Measurements from ENCODE around the gene ATP5F1A.

The ATP5F1A gene

DNA sequence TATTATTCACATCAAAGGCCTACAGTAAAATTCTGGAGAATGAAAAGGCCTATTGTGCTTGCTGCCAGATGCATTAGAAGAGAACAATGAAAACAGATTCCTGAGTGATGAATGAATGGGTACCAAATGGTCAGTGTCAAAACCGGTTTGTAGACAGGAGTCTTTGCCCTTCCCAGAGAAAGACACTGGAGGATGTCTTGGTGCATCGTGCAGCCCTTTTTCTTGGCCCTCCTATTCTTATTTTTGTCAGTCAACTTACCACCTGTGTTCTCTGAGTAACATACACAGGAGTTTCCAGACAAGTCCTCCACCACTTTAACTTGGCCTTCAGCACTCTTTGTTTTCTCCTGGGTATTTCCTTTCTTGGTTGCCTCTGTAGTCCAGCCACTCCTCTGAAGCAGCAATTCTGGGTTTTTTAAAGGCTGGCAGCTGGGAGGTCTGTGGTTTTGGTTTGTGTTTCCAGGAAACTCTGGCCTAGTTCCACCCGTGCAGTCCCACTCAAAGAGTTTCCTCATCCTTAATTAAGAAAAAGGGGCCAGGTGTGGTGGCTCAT is 55.4 kb downstream of the ATP5F1A start:
- DNase-seq = no peak

DNA sequence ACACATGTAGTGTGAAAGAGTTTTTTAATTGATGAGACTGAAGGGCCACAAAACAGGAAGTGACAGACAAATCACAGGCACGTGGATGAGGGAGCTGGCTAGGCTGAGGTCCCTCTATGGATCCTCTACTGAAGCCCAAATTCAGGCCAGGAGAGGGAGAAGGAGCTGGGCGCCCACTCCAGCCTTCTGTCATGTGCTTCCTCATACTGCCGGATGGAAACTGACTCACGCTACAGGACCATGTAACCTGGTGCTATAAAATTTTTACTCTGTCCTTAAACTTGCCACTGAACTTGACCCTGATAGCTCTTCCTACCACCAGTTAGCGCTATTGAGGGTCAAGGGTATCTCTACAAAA is 57.4 kb downstream of the ATP5F1A start:
- no peak for DNase-seq

DNA sequence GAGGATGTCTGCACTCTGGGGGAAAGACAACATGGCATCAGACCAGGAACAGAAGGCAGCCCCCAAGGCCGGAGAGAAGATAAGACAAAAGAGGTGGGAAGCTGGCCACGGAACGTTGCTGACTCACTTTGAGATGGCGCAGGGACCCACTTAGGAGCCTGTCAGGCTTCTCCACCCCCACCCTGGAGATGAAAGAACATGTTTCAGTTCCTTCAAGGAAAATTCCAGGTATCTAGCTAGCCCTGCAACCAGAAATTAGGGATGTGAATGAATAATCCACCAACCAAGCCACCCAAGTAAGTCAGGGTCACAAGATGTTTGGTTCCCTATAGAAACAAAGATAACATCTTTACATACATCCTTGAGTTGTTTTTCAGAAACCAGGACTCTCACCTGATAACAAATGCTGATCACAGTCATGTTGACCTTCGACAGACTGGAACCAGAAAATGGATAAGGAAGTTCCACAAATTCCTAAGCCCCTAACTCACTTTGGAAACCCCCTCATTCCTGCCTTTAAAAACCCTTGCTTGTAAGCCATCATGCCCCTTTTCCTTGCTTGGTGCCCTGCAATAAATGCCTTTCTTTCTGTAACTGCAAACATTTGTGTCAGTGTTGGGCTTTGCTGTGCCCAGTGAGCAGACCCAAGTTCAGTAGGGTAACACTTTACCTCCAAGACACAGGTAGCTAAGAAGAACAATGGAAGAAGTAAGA is 57.9 kb downstream of the ATP5F1A start:
- DNase-seq = no peak

DNA sequence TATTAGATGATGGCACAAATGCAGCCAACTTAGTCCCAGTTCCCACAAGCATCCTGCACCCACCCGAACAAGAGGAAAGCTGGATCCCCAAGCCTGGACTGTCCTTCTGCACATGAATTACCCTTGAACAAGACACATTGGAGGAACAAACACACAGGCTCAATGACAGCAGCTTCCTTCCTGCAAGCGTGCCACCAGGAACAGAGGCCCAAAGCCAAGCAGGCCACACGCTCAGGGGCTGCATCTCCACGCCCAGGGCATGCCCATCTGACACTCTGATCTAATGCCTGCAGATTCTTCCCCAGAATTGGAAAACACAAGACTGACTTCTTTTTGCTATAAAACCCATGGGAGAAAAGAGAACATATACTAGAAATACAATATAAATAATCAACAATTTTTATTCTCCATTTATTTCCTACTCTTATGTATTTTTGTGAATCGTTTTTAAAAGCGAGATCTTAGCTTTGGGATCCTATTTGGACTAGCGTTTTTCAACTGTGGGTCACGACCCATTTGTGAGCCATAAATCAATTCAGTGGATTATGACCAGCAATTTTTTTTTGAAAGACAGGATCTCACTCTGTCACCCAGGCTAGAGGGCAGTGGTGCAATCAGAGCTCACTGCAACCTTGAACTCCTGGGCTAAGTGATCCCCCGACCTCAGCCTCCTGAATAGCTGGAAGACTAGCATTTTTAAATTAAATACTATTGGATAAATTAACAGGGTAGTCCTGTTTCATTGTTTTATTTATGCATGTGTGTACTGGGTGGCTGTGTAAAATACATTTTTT is 60.4 kb downstream of the ATP5F1A start:
- no peak for DNase-seq

DNA sequence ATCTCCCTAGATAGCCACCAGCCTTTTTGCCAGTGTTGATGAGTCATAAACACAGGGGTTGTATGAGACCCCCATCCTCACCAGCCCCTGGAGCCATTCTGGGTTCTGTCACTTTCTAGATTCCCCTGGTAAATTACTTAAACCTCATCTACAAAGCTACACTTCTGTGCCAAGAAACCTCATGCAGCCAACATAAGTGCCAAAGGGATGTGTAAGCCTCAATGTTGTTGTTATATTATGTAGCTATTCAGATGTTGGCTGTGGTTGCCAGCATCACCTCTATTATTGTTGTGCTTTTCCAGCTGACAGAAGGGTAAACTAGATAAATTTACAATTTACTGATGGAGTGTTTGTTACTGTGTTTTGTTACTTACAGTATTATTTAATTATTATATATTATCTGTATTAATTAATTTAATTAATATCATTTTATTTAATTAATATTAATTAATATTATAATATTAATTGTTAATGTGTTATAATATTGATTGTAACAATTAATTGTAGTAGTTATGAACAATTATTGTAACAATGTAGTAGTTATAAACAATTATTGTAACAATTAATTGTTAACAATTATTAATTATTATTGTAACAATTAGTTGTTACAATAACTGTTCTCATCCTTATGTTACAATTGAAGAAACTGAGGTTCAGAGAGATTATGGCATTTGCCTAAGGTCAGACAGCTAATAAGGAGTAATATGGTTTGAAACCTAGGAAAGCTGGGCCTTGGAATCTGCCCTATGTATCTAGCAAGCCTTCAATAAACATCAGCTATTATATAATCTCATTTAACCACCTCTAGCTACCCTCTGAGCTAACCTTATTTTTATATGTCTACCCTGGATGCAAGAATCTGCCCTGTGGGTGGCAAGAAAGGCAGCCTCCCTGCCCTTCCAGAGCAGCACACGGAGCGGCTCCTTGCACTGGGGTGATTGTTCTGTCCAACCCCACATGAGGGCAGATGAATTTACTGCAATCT is 62.1 kb downstream of the ATP5F1A start:
- DNase-seq = no peak

DNA sequence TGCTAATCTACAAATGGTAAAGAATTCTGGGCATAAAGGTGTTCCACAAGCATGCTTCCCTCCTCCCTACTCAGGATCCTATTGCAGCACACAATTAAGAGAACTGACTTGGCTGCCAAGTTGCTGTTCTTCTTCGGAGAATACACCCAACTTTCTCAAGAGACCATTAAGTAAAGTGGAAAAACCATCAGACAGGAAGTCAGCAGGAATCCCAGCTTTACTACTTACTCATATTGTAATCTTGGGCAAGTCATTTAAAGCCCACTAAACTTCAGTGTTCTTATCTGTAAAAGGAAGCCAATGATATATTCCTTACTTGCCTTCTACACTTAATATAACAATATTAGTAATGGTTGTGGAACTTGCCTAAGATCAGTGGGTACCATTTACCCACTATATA is 63.9 kb downstream of the ATP5F1A start:
- DNase-seq = no peak

DNA sequence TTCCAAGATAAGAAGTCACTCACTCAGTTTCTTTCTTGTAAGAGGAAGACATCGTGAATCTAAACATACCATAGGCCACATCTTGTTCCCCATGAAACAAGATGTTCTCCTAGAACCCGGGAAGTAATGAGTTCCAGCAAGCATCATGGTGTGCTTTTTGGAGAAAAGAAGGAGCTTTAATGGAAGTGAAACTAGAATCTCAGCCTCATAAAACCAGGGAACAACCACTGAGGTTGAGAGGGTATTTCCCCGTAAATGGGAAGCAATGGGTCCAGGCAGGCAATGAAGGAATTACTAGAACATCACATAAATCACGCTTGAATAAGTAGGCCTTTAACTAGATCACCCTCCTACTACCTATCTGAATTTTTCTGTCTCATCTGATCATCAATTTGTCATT is 66.4 kb downstream of the ATP5F1A start:
- DNase-seq = no peak

Data from amniotic stem cell (primary cell).